ENCODE data around the gene MEI1. TPM values are rescaled to one million over a fixed set of nuclear protein-coding genes. Genes with fewer than 3 reads are reported as not detected.
"Not testable (repeated sequence)": the region's sequence is repeated elsewhere in the genome, so short reads cannot be mapped to it uniquely, and the experiment has no call there.

Gene MEI1
- total RNA-seq, 1 donor from 2014 or later: 0.40 TPM

GRCh38 chr22:41674846-41675340 is 24.4 kb upstream of the MEI1 start:
- intact Hi-C loops (cut with DNase I): no loop called here
- no peak for DNase-seq (ENCODE audit: low spot score)

DNA sequence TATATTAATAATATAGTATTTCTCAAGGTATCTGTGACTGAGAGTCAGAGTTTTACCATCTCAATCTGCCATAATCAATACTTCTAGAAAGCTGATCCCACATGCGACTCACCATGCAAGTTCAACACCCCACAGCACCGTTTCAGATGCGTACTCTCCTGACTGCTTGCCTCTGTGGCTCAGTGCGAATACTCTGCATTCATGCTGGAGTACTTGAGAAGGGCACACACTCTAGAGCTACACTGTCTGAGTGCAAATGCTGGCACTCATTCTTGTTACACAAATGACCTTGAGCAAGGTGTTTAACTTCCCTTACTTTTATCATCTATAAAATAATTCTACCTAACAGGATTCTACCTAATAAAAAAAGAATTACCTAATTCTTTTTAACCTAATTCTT is 23.2 kb upstream of the MEI1 start:
- intact Hi-C loops (cut with DNase I): no loop called here

GRCh38 chr22:41681616-41682015 is 17.7 kb upstream of the MEI1 start:
- no peak for DNase-seq (ENCODE audit: low spot score)
- intact Hi-C loops (cut with DNase I): loop anchor here (10.0 kb wide), 1 partner anchor 393 kb away; the partner anchor contains the start of genes NAGA, PHETA2 and SMDT1

More for the DNA sequence above, 23.2 kb upstream of the MEI1 start:
- no peak for DNase-seq (ENCODE audit: low spot score)

DNA sequence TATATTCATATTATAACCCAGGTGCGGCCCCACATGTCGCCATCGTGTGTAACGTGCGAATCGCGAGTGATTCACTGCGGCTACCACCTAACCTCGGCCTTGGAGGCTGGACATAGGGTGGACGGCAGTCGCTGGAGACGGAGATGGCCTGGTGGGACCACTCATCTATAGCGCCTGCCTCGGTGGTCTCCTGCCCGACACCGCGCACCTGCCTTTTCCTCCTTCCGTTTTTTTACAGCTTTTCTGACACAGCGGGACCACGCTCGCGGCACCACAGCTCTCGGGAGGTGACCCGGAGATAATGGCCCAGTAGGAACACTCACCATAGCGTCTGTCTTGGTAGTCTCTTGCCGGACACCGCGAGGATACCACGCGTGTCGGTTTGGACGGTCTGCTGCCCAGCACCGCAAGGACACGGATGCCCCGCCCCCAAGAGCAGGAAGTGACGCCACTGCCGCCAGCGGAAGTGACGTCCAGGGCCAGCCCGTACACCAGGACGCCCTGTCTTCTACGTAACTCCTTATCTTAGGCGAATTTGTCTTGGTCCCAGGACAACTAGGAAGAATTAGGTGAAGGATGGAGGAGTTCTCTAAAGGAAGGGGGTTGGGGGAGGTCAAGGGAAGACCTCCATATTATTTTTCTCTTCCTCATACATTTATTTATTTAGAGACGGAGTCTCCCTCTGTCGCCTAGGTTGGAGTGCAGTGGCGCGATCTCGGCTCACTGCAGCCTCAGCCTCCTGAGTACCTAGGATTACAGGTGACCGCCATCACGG is 17.1 kb upstream of the MEI1 start:
- intact Hi-C loops (cut with DNase I): loop anchor here (10.0 kb wide), 1 partner anchor 393 kb away; the partner anchor contains the start of genes NAGA, PHETA2 and SMDT1
- DNase-seq (ENCODE audit: low spot score): peak; percentile 95

DNA sequence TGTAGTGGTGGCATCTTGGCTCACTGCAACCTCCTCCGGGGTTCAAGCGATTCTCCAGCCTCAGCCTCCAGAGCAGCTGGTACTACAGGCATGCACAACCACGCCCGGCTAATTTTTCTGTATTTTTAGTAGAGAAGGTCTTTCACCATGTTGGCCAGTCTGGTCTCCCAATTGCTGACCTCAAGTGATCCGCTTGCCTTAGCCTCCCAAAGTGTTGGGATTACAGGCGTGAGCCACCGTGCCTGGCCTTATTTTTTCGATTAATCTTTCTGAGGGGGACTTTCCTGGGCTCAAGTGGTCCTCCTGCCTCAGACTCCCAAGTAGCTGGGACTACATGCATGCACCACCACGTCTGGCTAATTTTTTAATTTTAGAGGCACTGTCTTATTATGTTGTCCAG is 16.3 kb upstream of the MEI1 start:
- intact Hi-C loops (cut with DNase I): loop anchor here (10.0 kb wide), 1 partner anchor 392 kb away; the partner anchor contains the start of genes NAGA, PHETA2 and SMDT1
- DNase-seq (ENCODE audit: low spot score): no peak

DNA sequence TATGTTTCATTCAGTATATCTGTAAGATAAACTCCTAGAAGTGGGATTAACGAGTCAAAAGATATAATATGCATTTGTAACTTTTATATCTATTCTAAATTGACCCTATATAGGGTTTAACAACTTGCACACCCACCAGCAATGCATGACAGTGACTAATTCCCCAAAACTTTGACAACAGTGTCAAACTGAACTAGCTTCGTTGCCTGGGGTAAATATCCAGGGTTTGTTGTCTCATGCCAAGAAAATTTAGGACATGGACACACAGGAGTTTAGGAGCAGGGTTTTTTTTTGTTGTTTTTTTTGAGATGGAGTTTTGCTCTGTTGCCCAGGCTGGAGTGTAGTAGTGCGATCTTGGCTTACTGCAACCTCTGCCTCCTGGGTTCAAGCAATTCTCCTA is 15.7 kb upstream of the MEI1 start:
- intact Hi-C loops (cut with DNase I): loop anchor here (10.0 kb wide), 1 partner anchor 391 kb away; the partner anchor contains the start of genes NAGA, PHETA2 and SMDT1
- no peak for DNase-seq (ENCODE audit: low spot score)

DNA sequence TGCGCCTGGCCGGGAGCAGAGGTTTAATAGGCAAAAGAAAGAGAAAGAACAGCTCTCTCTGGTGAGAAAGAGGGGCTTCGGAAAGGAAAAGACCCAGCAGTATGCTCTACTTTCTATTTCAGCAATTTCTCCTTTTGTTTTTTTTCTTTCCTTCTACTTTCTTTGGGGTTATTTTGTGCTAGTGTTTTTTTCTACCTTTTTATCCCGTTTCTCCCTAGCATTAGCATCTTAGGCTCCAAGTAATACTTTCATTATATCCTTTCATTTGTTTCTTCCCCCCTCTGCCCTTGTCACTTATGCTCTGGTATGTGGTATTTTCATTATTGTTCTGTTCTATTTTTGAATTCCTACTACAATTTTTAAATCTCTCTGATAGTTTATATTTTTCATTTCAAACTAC is 15.1 kb upstream of the MEI1 start:
- DNase-seq (ENCODE audit: low spot score): no peak
- intact Hi-C loops (cut with DNase I): loop anchor here (10.0 kb wide), 1 partner anchor 391 kb away; the partner anchor contains the start of genes NAGA, PHETA2 and SMDT1

DNA sequence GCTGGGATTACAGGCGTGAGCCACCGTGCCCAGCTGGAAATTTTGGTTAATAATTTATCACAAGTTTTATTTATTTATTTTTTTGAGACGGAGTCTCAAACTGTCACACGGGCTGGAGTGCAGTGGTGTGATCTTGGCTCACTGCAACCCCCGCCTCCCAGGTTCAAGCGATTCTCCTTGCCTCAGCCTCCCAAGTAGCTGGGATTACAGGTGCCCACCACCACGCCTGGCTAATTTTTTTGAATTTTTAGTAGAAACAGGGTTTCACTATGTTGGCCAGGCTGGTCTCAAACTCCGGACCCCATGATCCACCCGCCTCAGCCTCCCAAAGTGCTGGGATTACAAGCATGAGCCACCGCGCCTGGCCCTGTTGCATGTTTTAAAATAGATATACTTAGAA is 12.4 kb upstream of the MEI1 start:
- not testable (repeated sequence) for DNase-seq (ENCODE audit: low spot score)
- intact Hi-C loops (cut with DNase I): loop anchor here (10.0 kb wide), 1 partner anchor 388 kb away; the partner anchor contains the start of genes NAGA, PHETA2 and SMDT1

GRCh38 chr22:41687901-41688364 is 11.4 kb upstream of the MEI1 start:
- intact Hi-C loops (cut with DNase I): loop anchor here (10.0 kb wide), 1 partner anchor 387 kb away; the partner anchor contains the start of genes NAGA, PHETA2 and SMDT1
- DNase-seq (ENCODE audit: low spot score): no peak

GRCh38 chr22:41688365-41689211 is 10.7 kb upstream of the MEI1 start, which contains the start of gene SNU13:
TSS of gene SNU13 (minus strand) at chr22:41688867. CDS start at chr22:41688796, 71 bp downstream.
- peak; percentile 96 for DNase-seq (ENCODE audit: low spot score)
- intact Hi-C loops (cut with DNase I): loop anchor here (10.0 kb wide), 1 partner anchor 386 kb away; the partner anchor contains the start of genes NAGA, PHETA2 and SMDT1

DNA sequence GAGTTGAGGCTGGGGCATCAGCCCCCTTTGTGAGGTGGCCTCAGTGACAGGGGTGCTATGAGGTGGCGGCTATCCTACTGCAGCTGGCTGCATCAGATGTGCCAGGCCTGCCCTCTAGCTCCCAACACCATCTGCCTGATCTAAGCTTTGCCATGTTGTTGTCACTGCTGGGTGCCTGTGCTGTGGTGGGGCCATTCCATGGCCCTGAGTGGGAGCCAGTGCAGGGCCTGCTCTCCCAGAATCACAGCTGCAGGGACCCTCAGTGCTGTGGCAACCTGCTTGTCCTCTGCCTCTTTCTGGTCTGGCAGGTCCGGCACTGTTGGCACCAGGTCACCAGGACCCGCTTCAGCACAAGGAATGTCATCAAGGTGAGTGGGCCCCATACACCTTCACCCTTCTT is 8.8 kb upstream of the MEI1 start:
- intact Hi-C loops (cut with DNase I): no loop called here
- DNase-seq (ENCODE audit: low spot score): no peak

DNA sequence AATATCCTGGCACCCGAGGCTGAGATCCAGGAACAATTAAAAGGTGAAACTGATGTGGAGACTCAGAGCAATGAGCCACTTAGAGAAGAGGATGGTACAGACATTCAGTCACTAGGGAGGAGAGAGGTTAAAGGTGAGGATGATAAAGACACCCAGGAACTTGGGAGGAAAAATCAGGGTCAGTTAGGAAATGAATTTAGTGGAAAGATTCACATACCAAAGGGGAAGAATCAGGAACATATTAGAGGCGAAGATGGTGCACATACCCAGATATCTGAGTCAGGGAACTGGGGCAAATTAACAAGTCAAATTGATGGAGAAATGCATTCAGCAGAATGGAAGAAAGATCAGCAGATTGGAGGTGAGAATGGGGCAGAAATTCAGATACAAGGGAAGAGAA is 4.1 kb upstream of the MEI1 start:
- no peak for DNase-seq (ENCODE audit: low spot score)
- intact Hi-C loops (cut with DNase I): no loop called here

DNA sequence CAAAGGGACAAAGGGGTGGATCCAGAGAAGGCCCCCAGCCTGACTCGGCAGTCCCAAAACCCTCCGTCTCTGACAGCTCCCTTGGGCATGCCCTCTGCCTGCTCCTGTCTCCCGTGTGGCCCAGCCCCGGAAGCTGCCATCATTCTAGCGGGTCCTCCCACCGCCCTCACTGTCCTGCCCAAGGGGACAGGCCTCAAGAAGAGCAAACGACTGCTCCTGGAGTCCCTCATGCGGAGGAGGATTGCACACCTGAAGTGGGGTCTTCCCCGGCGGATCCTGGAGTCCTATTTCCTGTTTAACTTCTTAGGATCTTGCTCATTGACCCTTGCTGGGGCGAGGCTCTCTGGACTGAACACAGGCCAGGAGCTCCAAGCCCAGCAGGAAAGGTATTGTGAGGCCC is 2.6 kb upstream of the MEI1 start:
- intact Hi-C loops (cut with DNase I): loop anchor here (1.0 to 2.0 kb wide), 2 partner anchors 30 to 245 kb away; no protein-coding TSS in a partner anchor
- no peak for DNase-seq (ENCODE audit: low spot score)

GRCh38 chr22:41697126-41697775 is 2.1 kb upstream of the MEI1 start:
- intact Hi-C loops (cut with DNase I): loop anchor here (1.0 to 2.0 kb wide), 2 partner anchors 30 to 244 kb away; no protein-coding TSS in a partner anchor

DNA sequence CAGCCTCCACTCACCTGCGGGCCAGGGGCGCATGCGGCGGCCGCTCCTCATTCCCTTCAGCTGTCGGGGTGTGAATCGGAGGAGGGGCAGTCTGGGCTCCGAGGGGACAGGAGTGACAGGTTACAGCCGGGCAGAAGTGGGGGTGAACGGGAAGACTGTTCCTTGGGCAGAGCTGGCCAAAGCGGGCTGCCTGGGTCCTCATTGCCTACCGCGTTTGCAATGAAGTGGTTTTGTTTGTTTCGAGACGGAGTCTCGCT is 733 bp downstream of the MEI1 start:
- intact Hi-C loops (cut with DNase I): no loop called here
- no peak for DNase-seq (ENCODE audit: low spot score)

More at GRCh38 chr22:41697126-41697775, 2.1 kb upstream of the MEI1 start:
- DNase-seq (ENCODE audit: low spot score): peak; percentile 92

GRCh38 chr22:41702763-41703162 is 3.5 kb downstream of the MEI1 start:
- intact Hi-C loops (cut with DNase I): no loop called here
- DNase-seq (ENCODE audit: low spot score): no peak

DNA sequence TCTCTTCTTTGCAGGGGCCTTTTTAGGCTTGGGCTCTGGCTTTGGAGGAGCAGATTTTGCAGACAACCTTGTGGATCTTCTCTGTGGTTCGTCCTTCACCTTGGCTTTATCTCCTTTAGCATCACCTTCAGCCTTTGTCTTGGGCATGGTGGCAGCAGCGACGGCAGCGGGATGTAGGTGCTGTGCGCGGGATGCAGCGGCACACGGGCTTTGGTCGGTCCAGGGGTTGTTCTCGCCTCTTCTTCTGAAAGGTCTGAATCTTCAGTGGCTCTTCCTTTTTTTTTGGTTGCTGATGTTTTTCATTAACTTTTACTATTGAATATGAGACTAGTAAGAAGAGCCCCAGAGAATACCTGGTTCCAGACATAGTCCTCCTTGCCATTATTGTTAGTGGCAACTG is 10.0 kb downstream of the MEI1 start:
- DNase-seq (ENCODE audit: low spot score): no peak
- intact Hi-C loops (cut with DNase I): no loop called here

DNA sequence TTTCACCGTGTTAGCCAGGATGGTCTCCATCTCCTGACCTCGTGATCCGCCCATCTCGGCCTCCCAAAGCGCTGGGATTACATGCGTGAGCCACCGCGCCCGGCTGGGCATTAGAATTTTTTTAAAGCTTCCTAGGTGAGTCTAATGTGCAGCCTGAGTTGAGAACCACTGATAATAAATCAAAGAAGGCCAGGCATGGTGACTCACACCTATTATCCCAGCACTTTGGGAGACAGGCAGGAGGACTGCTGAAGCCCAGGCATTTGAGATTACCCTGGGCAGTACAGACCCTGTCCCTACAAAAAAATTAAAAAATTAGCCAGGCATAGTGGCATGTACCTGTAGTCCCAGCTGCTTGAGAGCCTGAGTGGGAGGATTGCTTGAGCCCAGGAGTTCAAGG is 13.7 kb downstream of the MEI1 start:
- DNase-seq (ENCODE audit: low spot score): no peak
- intact Hi-C loops (cut with DNase I): no loop called here

GRCh38 chr22:41722496-41722895 is 23.2 kb downstream of the MEI1 start:
- intact Hi-C loops (cut with DNase I): no loop called here
- DNase-seq (ENCODE audit: low spot score): no peak

All from cardiac septum (tissue), 1 donor.